ENCODE measurements around the gene CAPN3.

The CAPN3 gene

GRCh38 chr15:42345504-42345903 lies 13.8 kb upstream of the CAPN3 start:
- Histone ChIP-seq H4K20me1 (ENCODE audit: insufficient read depth, low read length) (no peaks in the 10 kb centered on the region), H3F3A (ENCODE audit: insufficient read depth, low read length) (no peaks in the 10 kb centered on the region), H3K79me2 (ENCODE audit: low read length) (no peaks in the 10 kb centered on the region), H2AFZ (ENCODE audit: low read length) (no peak overlapping the region), H3K4me2 (ENCODE audit: low read depth, low read length) (no peak overlapping the region), H3K4me1 (ENCODE audit: low read length) (no peaks in the 10 kb centered on the region), H3K9me3 (replicated peaks; ENCODE audit: insufficient read depth, low read length) (no peaks in the 10 kb centered on the region), H3K27me3 (replicated peaks; ENCODE audit: insufficient read depth, low read length) (no peaks in the 10 kb centered on the region), H3K27ac (ENCODE audit: low read length) (no peak overlapping the region), H3K36me3 (replicated peaks; ENCODE audit: insufficient read depth, low read length) (no peaks in the 10 kb centered on the region), H3K9me2 (replicated peaks; ENCODE audit: insufficient read depth, low read length) (no peaks in the 10 kb centered on the region), H3K4me3 (ENCODE audit: low read length) (no peak overlapping the region), H3K9ac (ENCODE audit: low read length) (no peak overlapping the region)
- DNase-seq, result no peak
- TF ChIP-seq EZH2 (optimal IDR thresholded peaks at IDR 0.05; ENCODE audit: low read depth, low read length), result no peak

DNA sequence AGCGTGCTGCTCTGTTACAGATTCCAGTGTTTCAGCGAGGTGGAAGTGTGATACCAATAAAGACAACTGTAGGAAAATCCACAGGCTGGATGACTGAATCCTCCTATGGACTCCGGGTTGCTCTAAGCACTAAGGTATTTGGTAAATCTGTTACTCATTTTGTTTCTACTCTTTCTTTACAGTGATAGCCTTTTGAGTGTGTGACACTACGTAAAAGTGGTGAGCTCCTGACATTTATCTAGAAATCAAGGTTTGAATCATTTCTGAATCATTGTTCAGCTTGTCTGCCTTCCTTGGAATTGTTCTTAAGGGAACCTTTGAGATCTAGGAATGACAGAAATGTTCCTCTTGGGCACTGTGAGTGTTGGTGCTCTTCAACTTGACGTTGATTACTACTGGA lies 11.2 kb upstream of the CAPN3 start:
- no peaks in the 10 kb centered on the region for H4K20me1 ChIP-seq (ENCODE audit: insufficient read depth, low read length)
- H3K9me2 ChIP-seq (replicated peaks; ENCODE audit: insufficient read depth, low read length), result no peaks in the 10 kb centered on the region
- H3K4me1 ChIP-seq (ENCODE audit: low read length), result no peaks in the 10 kb centered on the region
- DNase-seq, result no peak
- no peaks in the 10 kb centered on the region for H3K9me3 ChIP-seq (replicated peaks; ENCODE audit: insufficient read depth, low read length)
- H3K27ac ChIP-seq (ENCODE audit: low read length), result no peak overlapping the region
- no peaks in the 10 kb centered on the region for H3K27me3 ChIP-seq (replicated peaks; ENCODE audit: insufficient read depth, low read length)
- H3F3A ChIP-seq (ENCODE audit: insufficient read depth, low read length), result no peaks in the 10 kb centered on the region
- TF ChIP-seq EZH2phosphoT487 (IDR thresholded peaks at IDR 0.05; ENCODE audit: low read length) (no peak), EZH2 (optimal IDR thresholded peaks at IDR 0.05; ENCODE audit: low read depth, low read length) (no peak)
- TF ChIP-seq, protein P1, sequence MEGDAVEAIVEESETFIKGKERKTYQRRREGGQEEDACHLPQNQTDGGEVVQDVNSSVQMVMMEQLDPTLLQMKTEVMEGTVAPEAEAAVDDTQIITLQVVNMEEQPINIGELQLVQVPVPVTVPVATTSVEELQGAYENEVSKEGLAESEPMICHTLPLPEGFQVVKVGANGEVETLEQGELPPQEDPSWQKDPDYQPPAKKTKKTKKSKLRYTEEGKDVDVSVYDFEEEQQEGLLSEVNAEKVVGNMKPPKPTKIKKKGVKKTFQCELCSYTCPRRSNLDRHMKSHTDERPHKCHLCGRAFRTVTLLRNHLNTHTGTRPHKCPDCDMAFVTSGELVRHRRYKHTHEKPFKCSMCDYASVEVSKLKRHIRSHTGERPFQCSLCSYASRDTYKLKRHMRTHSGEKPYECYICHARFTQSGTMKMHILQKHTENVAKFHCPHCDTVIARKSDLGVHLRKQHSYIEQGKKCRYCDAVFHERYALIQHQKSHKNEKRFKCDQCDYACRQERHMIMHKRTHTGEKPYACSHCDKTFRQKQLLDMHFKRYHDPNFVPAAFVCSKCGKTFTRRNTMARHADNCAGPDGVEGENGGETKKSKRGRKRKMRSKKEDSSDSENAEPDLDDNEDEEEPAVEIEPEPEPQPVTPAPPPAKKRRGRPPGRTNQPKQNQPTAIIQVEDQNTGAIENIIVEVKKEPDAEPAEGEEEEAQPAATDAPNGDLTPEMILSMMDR (IDR thresholded peaks at IDR 0.05; ENCODE audit: low read length), result no peak
- H3K4me3 ChIP-seq (ENCODE audit: low read length), result no peak overlapping the region
- no peaks in the 10 kb centered on the region for H3K79me2 ChIP-seq (ENCODE audit: low read length)
- H2AFZ ChIP-seq (ENCODE audit: low read length), result no peak overlapping the region
- H3K36me3 ChIP-seq (replicated peaks; ENCODE audit: insufficient read depth, low read length), result no peaks in the 10 kb centered on the region
- H3K9ac ChIP-seq (ENCODE audit: low read length), result no peak overlapping the region
- no peak overlapping the region for H3K4me2 ChIP-seq (ENCODE audit: low read depth, low read length)

GRCh38 chr15:42349186-42349585 lies 10.1 kb upstream of the CAPN3 start:
- H3K4me2 ChIP-seq (ENCODE audit: low read depth, low read length), result no peak overlapping the region
- no peak overlapping the region for H3K9ac ChIP-seq (ENCODE audit: low read length)
- no peaks in the 10 kb centered on the region for H4K20me1 ChIP-seq (ENCODE audit: insufficient read depth, low read length)
- TF ChIP-seq, protein P1 (IDR thresholded peaks at IDR 0.05; ENCODE audit: low read length), result no peak
- TF ChIP-seq EZH2phosphoT487 (IDR thresholded peaks at IDR 0.05; ENCODE audit: low read length) (no peak), EZH2 (optimal IDR thresholded peaks at IDR 0.05; ENCODE audit: low read depth, low read length) (no peak)
- DNase-seq, result no peak
- H3K27me3 ChIP-seq (replicated peaks; ENCODE audit: insufficient read depth, low read length), result no peaks in the 10 kb centered on the region
- H3K9me3 ChIP-seq (replicated peaks; ENCODE audit: insufficient read depth, low read length), result no peaks in the 10 kb centered on the region
- no peak overlapping the region for H3K27ac ChIP-seq (ENCODE audit: low read length)
- H3F3A ChIP-seq (ENCODE audit: insufficient read depth, low read length), result no peaks in the 10 kb centered on the region
- no peak overlapping the region for H3K4me3 ChIP-seq (ENCODE audit: low read length)
- H3K9me2 ChIP-seq (replicated peaks; ENCODE audit: insufficient read depth, low read length), result no peaks in the 10 kb centered on the region
- no peaks in the 10 kb centered on the region for H3K79me2 ChIP-seq (ENCODE audit: low read length)
- H2AFZ ChIP-seq (ENCODE audit: low read length), result no peak overlapping the region
- H3K4me1 ChIP-seq (ENCODE audit: low read length), result no peaks in the 10 kb centered on the region
- no peaks in the 10 kb centered on the region for H3K36me3 ChIP-seq (replicated peaks; ENCODE audit: insufficient read depth, low read length)

DNA sequence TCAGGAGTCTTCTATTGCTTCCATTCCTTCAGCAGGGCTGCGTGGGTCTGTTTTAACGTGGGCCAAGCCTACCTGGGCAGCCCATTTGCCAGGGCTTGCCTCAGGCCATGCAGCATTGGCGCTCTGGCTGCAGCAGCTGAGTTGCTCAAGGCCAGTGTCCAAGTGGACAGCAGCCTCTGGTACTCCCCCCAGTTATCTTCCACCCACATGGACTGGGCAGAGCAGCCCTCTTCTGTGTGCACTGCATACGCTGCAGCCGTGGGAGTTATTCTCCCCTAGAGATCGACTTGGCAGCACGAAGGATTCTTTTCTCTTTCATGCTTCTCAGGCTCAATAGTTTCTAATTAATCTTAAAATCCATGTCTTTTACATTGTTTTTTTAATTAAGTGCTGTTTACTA lies 6.9 kb upstream of the CAPN3 start:
- Histone ChIP-seq H2AFZ (ENCODE audit: low read length) (no peak overlapping the region), H3K36me3 (replicated peaks; ENCODE audit: insufficient read depth, low read length) (no peaks in the 10 kb centered on the region), H3K9me3 (replicated peaks; ENCODE audit: insufficient read depth, low read length) (no peaks in the 10 kb centered on the region)

More for the DNA sequence above, 6.9 kb upstream of the CAPN3 start:
- DNase-seq, result no peak
- Histone ChIP-seq H3K27me3 (replicated peaks; ENCODE audit: insufficient read depth, low read length) (no peaks in the 10 kb centered on the region), H3F3A (ENCODE audit: insufficient read depth, low read length) (no peaks in the 10 kb centered on the region), H4K20me1 (ENCODE audit: insufficient read depth, low read length) (no peaks in the 10 kb centered on the region), H3K4me1 (ENCODE audit: low read length) (no peaks in the 10 kb centered on the region), H3K27ac (ENCODE audit: low read length) (no peak overlapping the region), H3K4me2 (ENCODE audit: low read depth, low read length) (no peak overlapping the region), H3K79me2 (ENCODE audit: low read length) (no peaks in the 10 kb centered on the region), H3K9ac (ENCODE audit: low read length) (no peak overlapping the region), H3K9me2 (replicated peaks; ENCODE audit: insufficient read depth, low read length) (no peaks in the 10 kb centered on the region), H3K4me3 (ENCODE audit: low read length) (no peak overlapping the region)
- TF ChIP-seq EZH2 (optimal IDR thresholded peaks at IDR 0.05; ENCODE audit: low read depth, low read length) (no peak), EZH2phosphoT487 (IDR thresholded peaks at IDR 0.05; ENCODE audit: low read length) (no peak)
- TF ChIP-seq, protein P1 (IDR thresholded peaks at IDR 0.05; ENCODE audit: low read length), result no peak

All from MM.1S (cell line).